ENCODE results near the gene ADGRL3. TPM values are rescaled to one million over a fixed set of nuclear protein-coding genes. Genes with fewer than 3 reads are reported as not detected.
"Not testable (repeated sequence)": the region's sequence is repeated elsewhere in the genome, so short reads cannot be mapped to it uniquely, and the experiment has no call there.

Gene ADGRL3
- total and polyA plus RNA-seq, 7 donors, result under 0.01 to 11.9 (median 5.4) TPM

DNA sequence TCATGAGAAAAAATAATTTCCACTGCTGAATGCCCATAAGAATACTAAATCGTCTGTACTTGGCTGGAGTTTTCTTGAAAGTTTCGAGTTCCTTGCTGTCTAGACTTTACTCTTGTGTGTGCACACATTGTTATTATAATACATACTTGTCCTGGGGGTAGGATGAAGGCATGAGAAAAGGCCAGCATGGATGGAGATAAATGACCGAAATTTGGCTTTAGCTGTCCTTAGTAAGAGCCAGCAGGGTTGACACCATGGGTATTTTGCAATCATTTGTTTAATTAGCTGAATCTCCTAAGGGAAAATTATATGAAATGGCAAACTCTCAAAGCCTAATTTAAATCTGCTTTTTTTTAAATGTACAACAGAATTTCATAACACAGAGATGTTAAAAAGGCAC is 641.6 kb downstream of the ADGRL3 start:
- WGBS, 2 donors, result 73 to 76% methylated on average over 3 of the region's 3 CpGs
- DNase-seq, result no peak
- Histone ChIP-seq H3K9me3 (no peaks in the 10 kb centered on the region), H3K27ac (no peak overlapping the region), H3K4me1 (no peaks in the 10 kb centered on the region), H3K27me3 (no peaks in the 10 kb centered on the region), H3K4me3 (no peak overlapping the region), H3K36me3 (no peaks in the 10 kb centered on the region)
- TF ChIP-seq POLR2AphosphoS5 (IDR thresholded peaks at IDR 0.05), result no peak
- no peak for TF ChIP-seq POLR2A (IDR thresholded peaks at IDR 0.05)
- no peak for TF ChIP-seq EP300 (IDR thresholded peaks at IDR 0.05)
- TF ChIP-seq, protein P1, sequence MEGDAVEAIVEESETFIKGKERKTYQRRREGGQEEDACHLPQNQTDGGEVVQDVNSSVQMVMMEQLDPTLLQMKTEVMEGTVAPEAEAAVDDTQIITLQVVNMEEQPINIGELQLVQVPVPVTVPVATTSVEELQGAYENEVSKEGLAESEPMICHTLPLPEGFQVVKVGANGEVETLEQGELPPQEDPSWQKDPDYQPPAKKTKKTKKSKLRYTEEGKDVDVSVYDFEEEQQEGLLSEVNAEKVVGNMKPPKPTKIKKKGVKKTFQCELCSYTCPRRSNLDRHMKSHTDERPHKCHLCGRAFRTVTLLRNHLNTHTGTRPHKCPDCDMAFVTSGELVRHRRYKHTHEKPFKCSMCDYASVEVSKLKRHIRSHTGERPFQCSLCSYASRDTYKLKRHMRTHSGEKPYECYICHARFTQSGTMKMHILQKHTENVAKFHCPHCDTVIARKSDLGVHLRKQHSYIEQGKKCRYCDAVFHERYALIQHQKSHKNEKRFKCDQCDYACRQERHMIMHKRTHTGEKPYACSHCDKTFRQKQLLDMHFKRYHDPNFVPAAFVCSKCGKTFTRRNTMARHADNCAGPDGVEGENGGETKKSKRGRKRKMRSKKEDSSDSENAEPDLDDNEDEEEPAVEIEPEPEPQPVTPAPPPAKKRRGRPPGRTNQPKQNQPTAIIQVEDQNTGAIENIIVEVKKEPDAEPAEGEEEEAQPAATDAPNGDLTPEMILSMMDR (IDR thresholded peaks at IDR 0.05), result no peak
- intact Hi-C loops (cut with DNase I), result no loop called here

DNA sequence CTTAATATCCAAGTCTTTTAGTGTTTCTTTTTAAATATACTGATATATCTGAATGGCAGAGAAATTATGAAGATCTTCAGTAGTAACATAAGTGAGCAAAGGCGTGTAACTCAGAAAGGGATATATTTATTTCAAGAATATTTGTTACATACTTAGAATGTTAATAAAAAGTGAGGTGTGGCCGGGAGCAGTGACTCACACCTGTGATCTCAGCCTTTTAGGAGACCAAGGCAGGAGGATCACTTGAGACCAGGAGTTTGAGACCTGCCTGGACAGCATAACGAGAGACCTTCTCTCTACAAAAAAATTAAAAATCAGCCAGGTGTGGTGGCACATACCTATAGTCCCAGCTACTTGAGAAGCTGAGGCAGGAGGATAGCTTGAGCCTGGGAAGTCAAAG is 651.0 kb downstream of the ADGRL3 start:
- no peaks in the 10 kb centered on the region for H3K9me3 ChIP-seq
- DNase-seq, result no peak
- H3K27me3 ChIP-seq, result no peaks in the 10 kb centered on the region
- H3K4me1 ChIP-seq, result no peaks in the 10 kb centered on the region
- no peak overlapping the region for H3K27ac ChIP-seq
- no peaks in the 10 kb centered on the region for H3K36me3 ChIP-seq
- intact Hi-C loops (cut with DNase I), result no loop called here
- TF ChIP-seq POLR2A (IDR thresholded peaks at IDR 0.05) (no peak), EP300 (IDR thresholded peaks at IDR 0.05) (no peak), POLR2AphosphoS5 (IDR thresholded peaks at IDR 0.05) (no peak)
- WGBS, 2 donors, result 82 to 90% methylated on average over 3 of the region's 3 CpGs
- no peak overlapping the region for H3K4me3 ChIP-seq

DNA sequence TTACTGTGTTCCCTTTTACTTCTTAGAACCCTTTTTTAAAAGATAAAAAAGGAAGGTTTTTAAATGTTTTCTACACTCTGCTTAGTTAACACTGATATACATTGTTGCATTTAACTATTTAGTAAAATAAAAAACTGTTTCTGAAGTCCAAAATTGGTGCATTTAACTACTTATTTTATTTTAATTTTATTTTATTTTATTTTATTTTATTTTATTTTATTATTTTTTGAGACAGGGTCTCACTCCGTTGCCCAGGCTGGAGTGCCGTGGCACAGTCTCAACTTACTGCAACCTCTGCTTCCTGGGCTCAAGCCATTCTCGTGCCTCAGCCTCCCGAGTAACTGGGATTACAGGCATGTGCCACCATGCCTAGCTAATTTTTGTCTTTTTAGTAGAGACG is 652.0 kb downstream of the ADGRL3 start:
- WGBS, 2 donors, result 96 to 97% methylated on average over 5 of the region's 5 CpGs
- H3K4me1 ChIP-seq; H3K27ac ChIP-seq; H3K4me3 ChIP-seq; intact Hi-C loops (cut with DNase I); DNase-seq; H3K9me3 ChIP-seq; H3K27me3 ChIP-seq; H3K36me3 ChIP-seq: not testable (repeated sequence)

DNA sequence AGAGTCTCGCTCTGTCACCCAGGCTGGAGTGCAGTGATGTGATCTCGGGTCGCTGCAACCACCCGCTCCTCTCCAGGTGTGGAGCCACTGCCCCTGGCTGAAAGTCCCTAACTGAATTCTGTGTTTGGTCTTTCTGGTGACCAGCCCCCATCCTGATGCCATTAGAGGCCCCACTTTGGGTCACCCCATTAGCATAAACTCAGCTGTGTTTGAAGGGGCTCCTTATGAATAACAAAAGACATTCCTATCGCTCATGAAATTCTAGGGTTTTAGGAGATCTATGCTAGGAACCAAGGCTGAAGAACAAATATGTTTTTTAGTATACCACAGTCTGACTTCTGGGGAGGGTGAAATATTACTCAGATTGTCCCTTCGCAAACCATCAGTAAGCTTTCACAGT is 652.9 kb downstream of the ADGRL3 start:
- Histone ChIP-seq H3K27ac (no peak overlapping the region), H3K36me3 (no peaks in the 10 kb centered on the region), H3K9me3 (no peaks in the 10 kb centered on the region), H3K27me3 (no peaks in the 10 kb centered on the region), H3K4me3 (no peak overlapping the region), H3K4me1 (no peaks in the 10 kb centered on the region)
- no peak for DNase-seq
- intact Hi-C loops (cut with DNase I), result no loop called here
- 90 to 94% methylated on average over 6 of the region's 6 CpGs for WGBS, 2 donors
- TF ChIP-seq, protein P1 (IDR thresholded peaks at IDR 0.05), result no peak
- no peak for TF ChIP-seq EP300 (IDR thresholded peaks at IDR 0.05)
- no peak for TF ChIP-seq POLR2AphosphoS5 (IDR thresholded peaks at IDR 0.05)
- no peak for TF ChIP-seq POLR2A (IDR thresholded peaks at IDR 0.05)

DNA sequence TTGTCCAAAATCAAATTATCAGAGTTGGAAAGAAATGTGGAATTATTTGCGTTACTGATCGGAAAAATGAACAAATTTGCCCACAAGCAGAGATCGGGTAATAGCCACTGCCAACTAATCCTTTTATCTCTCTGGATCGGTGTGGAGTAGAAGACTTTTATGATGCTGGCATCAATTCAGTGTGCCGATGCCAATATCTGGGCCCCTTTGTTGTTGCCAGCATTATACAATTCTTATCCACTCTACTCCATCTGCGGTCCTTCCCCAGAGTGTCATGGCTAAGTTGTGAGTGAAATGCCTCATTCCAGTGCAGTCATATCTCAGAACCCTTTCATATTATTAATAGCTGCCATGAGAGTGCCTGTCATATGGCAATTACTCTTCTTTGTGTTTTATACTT is 660.2 kb downstream of the ADGRL3 start:
- H3K36me3 ChIP-seq, result no peaks in the 10 kb centered on the region
- H3K4me1 ChIP-seq, result no peaks in the 10 kb centered on the region
- WGBS, 2 donors, result 19 to 87% methylated on average over 6 of the region's 6 CpGs
- no peaks in the 10 kb centered on the region for H3K27me3 ChIP-seq
- no peak overlapping the region for H3K27ac ChIP-seq
- TF ChIP-seq EP300 (IDR thresholded peaks at IDR 0.05) (no peak), POLR2A (IDR thresholded peaks at IDR 0.05) (no peak), POLR2AphosphoS5 (IDR thresholded peaks at IDR 0.05) (no peak)
- TF ChIP-seq, protein P1 (IDR thresholded peaks at IDR 0.05), result no peak
- intact Hi-C loops (cut with DNase I), result no loop called here
- H3K4me3 ChIP-seq, result no peak overlapping the region
- no peaks in the 10 kb centered on the region for H3K9me3 ChIP-seq
- DNase-seq, result no peak

DNA sequence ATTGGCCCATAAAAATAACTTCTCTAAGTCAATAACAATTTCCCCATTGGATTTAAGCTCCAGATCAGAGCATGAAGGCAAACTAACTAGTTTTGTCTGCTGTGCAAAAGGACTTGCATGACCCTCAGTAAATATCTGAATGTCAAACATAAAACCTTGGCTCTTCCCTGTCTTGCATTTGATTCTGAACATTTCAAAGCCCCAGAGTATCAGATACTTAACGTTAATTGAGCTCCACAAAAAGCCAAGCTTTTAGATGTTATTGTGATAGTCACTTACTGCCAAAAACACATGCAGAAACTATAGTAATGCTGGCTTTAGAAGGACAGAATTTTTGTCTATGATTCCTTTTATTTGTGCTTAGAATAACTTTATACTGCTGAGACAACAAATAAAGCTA is 664.2 kb downstream of the ADGRL3 start:
- H3K27me3 ChIP-seq, result no peaks in the 10 kb centered on the region
- 61 to 79% methylated on average over 1 of the region's 1 CpG for WGBS, 2 donors
- no peak for DNase-seq
- H3K9me3 ChIP-seq, result no peaks in the 10 kb centered on the region
- H3K27ac ChIP-seq, result no peak overlapping the region
- H3K4me3 ChIP-seq, result no peak overlapping the region
- TF ChIP-seq EP300 (IDR thresholded peaks at IDR 0.05), result no peak
- TF ChIP-seq POLR2A (IDR thresholded peaks at IDR 0.05), result no peak
- TF ChIP-seq POLR2AphosphoS5 (IDR thresholded peaks at IDR 0.05), result no peak
- TF ChIP-seq, protein P1 (IDR thresholded peaks at IDR 0.05), result no peak
- intact Hi-C loops (cut with DNase I), result no loop called here
- H3K36me3 ChIP-seq, result no peaks in the 10 kb centered on the region
- no peaks in the 10 kb centered on the region for H3K4me1 ChIP-seq
